VCaP (cell line): Measurements from ENCODE around the gene AFAP1.
A peak's percentile ranks its signal among the peaks of the same experiment; 100 is the strongest.

ENCODE experiments used
- H3K27ac ChIP-seq: fragments of 450-650 bp; 2 replicates; pipeline ENCODE4 v1.5.1; 2017
- TF ChIP-seq, protein P1 (sequence below): fragments of 450-650 bp; conservative IDR thresholded peaks from 2 replicates; pipeline ENCODE4 v1.5.1; 2017; ENCODE audit warnings: mild to moderate bottlenecking, moderate library complexity

Gene AFAP1

DNA sequence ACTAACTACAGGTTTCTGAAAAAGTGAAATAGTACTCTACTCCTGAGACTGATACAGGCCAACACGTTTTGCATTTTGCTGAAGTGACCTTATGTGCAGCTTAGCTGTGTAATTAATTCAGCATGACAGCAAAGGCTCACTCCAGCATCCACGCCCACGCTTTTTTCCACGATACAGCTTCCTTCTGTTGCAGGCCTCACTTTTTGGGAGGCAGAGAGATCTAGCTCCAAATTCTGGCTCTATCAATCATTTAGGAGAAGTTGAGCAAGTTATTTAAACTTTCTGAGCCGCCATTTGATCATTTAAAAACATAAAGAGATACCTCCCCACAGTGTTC is 160.3 kb downstream of the AFAP1 start:
- no peak overlapping the region for H3K27ac ChIP-seq
- TF ChIP-seq, protein P1, sequence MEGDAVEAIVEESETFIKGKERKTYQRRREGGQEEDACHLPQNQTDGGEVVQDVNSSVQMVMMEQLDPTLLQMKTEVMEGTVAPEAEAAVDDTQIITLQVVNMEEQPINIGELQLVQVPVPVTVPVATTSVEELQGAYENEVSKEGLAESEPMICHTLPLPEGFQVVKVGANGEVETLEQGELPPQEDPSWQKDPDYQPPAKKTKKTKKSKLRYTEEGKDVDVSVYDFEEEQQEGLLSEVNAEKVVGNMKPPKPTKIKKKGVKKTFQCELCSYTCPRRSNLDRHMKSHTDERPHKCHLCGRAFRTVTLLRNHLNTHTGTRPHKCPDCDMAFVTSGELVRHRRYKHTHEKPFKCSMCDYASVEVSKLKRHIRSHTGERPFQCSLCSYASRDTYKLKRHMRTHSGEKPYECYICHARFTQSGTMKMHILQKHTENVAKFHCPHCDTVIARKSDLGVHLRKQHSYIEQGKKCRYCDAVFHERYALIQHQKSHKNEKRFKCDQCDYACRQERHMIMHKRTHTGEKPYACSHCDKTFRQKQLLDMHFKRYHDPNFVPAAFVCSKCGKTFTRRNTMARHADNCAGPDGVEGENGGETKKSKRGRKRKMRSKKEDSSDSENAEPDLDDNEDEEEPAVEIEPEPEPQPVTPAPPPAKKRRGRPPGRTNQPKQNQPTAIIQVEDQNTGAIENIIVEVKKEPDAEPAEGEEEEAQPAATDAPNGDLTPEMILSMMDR = no peak

DNA sequence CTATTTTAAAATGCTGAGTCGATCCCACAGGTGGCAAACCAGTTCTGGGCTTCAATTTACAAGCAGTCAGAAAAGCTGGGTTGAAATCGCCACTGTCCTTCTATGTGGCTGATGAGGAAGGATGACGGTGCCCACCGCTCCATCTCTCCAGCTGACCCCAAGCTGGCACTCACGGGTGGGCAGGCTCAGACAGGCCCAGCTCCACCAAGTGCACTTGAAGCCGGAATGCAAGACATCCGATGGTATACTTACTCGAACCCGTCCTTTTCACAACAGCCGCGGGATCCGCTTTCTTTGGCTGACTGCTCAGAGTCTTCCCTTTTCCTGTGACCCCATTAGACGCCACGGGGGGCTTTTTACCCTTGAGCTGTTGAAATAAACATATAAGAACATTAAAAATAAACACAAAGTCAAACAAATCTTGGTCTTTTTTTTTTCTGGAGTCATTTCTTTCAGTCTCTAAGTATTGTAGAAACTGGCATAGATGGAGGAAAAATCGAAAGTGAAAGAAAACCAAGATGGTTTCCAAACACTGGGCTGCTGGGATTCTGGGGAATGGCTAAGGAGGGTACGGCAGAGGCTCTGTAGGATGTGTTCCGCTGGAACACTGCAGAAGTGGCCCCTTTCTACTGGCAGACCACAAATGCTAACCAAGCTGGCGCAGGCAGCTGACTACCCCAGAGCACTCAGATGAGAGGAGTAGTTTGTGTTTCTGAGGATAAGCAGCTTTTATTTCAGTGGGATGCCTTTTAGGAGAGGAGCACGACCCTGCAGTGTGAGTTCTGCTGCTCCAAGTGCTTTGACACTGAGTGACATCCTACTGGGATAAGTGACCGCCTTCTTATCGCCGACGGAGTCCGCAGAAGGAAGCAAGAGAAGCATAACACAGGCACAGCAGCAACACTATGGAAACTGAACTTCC is 160.9 kb downstream of the AFAP1 start:
- TF ChIP-seq, protein P1 = no peak
- H3K27ac ChIP-seq = no peak overlapping the region

DNA sequence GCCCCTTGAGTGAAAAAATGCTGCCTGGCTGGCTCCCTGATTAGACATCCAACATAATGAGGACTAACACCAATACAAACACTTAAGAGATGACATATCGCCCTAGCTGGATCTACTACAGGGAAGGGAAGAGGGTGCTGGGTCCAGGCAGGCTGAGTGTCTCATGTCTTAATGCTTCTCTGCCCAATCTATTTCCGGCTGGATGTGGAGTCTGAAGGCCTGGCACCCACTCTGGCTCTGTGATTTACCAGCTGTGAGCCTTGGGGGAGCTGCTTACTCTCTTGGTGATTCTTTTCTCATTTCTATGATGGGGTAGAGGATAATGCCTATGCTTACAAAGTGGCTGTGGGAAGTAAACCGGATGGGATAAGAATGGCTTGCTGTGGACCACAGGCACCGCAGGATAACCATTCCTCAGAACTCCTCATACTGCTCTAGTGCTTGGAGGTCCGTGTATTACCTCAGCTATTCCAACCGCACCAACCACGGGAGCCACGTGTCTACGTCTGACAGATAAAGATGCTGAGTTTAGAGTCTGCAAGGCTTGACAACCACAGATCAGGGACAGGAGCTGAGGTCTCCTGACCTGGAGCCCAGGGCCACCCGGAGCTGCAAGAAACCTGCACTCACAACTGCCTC is 161.7 kb downstream of the AFAP1 start:
- TF ChIP-seq, protein P1 = no peak
- H3K27ac ChIP-seq = no peak overlapping the region

DNA sequence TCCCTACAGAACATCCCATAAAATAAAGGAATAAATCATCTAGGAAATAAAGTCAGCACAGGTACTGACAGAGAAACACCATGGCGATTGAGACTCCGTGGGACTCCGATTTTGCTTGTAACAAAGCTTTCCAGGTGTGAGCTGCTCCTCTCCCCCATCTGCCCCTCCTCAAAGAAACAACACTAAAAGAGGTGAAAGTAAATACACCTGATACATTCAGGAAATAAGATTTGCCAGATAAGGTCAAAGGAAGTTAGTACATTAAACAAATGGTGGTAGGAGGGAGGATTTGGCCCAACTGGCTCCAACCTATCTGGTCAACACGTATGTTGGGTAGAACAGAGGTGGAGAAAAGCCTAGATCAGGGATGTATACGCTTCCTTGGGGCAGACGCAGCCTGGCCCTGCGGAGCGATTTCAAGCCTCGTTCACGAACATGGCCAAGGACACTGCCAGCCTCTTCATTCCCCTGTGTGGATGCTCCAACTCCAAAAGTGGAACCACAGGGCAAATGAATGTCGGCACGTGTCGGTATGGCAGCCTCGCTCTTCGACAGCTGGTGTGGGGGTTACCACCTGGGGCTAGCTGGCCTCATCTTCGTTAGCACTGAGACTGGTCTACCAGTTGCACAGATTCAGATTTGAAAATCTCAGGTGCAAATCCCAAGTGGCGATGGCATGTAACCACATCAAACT is 162.5 kb downstream of the AFAP1 start:
- TF ChIP-seq, protein P1 = no peak
- H3K27ac ChIP-seq = peak overlapping the region; percentile 21; the same call in 1 of the 2 replicates

DNA sequence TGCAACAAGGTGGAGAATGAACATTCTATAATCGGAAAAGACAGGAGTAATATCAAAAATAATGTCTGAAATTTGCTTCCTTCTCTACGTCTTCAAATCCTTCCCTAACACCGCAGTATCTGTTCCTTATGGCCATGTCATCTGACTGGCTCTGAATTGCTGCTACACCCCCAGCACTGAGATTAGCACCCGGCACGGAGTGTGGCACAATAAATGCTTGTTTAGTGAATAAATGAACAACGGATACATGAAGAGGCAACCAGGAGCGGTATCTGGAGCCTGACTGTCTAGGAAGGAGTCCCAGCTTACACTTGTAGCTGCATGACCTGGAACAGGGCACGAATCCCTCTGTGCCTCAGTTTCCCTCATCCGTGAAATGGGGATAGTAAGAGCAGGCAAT is 164.3 kb downstream of the AFAP1 start:
- no peak overlapping the region for H3K27ac ChIP-seq
- TF ChIP-seq, protein P1 = no peak

DNA sequence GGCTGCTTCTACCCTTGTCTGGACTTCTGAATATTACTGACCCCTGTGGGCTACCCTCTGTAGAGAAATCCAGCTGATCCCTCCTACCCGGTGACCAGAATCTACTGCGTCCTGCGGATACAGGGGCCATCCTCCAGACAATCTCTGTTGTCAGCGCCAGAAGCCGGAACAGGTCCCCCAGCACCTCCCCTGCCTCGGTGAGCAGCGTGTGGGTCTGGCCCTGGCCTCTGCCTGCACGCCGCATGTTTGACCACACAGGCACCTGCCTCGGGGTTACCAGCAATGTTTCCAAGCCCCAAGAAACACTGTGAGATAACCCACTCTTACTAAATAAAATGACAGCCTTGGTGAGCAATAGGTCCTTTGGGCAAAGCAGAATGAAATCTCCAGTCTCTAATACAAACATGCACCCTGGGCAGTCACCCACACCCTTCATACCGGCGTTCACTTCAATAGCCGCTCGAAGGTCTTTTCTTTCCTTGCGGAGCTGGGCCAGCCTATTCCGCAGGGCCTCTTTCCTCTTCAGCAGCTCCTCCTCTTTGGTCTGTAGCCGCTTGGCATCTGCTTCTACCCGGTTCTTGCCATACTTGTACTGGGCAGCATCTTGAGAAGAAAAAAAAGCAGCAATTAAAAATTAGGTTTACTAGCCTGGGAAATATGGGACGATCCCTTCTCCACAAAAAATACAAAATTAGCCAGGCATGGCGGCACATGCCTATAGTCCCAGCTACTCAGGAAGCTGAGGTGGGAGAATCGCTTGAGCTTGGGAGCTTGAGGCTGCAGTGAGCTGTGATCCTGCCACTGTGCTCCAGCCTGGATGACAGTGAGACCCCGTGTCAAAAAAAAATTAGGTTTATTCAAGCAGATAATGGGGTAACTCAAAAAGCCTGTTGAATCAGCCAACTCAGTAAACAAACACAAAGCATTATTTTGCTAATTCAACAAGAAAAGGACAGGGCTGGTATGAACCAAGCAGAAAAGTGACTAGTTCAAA is 165.1 kb downstream of the AFAP1 start:
- TF ChIP-seq, protein P1 = no peak
- H3K27ac ChIP-seq = no peak overlapping the region
